ENCODE measurements around the gene MORN1. TPM values are rescaled to one million over a fixed set of nuclear protein-coding genes. Genes with fewer than 3 reads are reported as not detected.

The MORN1 gene
- total and polyA plus RNA-seq, 10 of the 15 experiments (the other 5 are each of a cell fraction or from before 2014, with no cell fraction given): 0.76 to 7.9 (median 5.5) TPM

DNA sequence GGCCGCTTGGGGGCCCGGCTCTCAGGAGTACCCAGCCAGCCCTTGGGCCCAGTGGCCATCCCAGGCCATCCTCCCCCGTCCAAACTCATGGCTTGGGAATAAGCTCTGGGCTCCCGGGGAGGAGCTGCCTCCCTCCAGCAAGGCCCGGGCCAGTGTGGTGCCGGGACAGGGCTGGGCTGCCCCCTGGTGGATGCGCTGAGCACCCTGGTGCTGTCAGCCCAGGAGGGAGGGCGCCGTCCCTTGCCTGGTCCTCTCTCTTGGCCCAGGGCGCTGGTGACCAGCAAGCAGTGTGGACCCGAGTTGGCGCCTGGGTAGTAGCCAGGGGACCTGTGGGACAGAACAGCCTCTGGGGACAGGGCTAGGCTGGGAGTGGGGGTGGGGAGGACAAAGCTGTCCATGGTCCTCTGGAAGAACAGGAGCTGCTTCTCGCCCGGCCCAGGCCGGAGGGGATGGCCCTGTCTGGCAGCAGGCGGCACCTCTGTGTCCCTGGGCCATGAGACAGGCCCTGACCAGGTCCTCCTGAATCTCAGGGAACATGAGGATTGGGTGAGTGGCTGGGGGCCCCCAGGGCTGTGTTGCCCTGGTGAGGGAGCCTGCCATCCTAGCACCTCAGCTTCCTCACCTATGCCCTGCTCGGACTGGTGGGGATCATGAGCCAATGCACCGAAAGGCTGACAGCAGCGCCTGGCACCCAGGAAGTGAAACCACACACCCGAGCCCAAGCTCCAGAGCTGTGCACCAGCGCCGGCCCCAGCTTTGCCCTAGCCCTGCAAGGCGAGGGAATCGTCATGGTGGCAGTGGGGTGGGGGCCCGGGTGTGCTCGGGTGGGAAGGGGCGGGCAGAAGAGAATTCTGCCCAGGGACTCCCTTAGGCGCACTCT, 9.4 kb downstream of the MORN1 start:
- no peak for TF ChIP-seq SUPT20H (IDR thresholded peaks at IDR 0.05; ENCODE audit: borderline replicate concordance, control insufficient read depth, low read depth, low read length)
- TF ChIP-seq SPI1 (IDR thresholded peaks at IDR 0.05; ENCODE audit: borderline replicate concordance, insufficient read depth, low read depth, low read length): no peak
- TF ChIP-seq TCF12 (IDR thresholded peaks at IDR 0.05; ENCODE audit: low read depth, low read length): 0 out of 2 replicates have a peak, but pooled peaks have one; percentile 16
- 0 out of 2 replicates have a peak, but pooled peaks have one; percentile 30 for TF ChIP-seq SMARCA5 (IDR thresholded peaks at IDR 0.05)
- no peak for TF ChIP-seq CREM (IDR thresholded peaks at IDR 0.05; ENCODE audit: low read depth)
- no peak for TF ChIP-seq EGR1 (IDR thresholded peaks at IDR 0.05; ENCODE audit: borderline replicate concordance in 1 of 2, low read depth in 2 of 2, low read length in 2 of 2)
- TF ChIP-seq RAD21 (IDR thresholded peaks at IDR 0.05; ENCODE audit: insufficient read depth, low read depth, low read length): peak; percentile 84
- peak; percentile 94 for TF ChIP-seq SMC3 (IDR thresholded peaks at IDR 0.05; ENCODE audit: borderline replicate concordance, low read length)
- TF ChIP-seq CBFB (IDR thresholded peaks at IDR 0.05; ENCODE audit: low read depth): no peak
- TF ChIP-seq BACH1 (IDR thresholded peaks at IDR 0.05; ENCODE audit: borderline replicate concordance): no peak
- TF ChIP-seq BHLHE40 (IDR thresholded peaks at IDR 0.05; ENCODE audit: borderline replicate concordance in 1 of 2, low read depth in 2 of 2, low read length in 1 of 2): peak in 1 of 2 experiments; percentile 37; a peak in 1 of 4 replicates
- TF ChIP-seq YY1 (IDR thresholded peaks at IDR 0.05; ENCODE audit: low read depth, low read length): peak; percentile 29; the same call in 1 of the 2 replicates
- TF ChIP-seq, protein P1, sequence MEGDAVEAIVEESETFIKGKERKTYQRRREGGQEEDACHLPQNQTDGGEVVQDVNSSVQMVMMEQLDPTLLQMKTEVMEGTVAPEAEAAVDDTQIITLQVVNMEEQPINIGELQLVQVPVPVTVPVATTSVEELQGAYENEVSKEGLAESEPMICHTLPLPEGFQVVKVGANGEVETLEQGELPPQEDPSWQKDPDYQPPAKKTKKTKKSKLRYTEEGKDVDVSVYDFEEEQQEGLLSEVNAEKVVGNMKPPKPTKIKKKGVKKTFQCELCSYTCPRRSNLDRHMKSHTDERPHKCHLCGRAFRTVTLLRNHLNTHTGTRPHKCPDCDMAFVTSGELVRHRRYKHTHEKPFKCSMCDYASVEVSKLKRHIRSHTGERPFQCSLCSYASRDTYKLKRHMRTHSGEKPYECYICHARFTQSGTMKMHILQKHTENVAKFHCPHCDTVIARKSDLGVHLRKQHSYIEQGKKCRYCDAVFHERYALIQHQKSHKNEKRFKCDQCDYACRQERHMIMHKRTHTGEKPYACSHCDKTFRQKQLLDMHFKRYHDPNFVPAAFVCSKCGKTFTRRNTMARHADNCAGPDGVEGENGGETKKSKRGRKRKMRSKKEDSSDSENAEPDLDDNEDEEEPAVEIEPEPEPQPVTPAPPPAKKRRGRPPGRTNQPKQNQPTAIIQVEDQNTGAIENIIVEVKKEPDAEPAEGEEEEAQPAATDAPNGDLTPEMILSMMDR (IDR thresholded peaks at IDR 0.05 in 2 of 3, conservative IDR thresholded peaks at IDR 0.05 in 1 of 3; ENCODE audit: control insufficient read depth in 2 of 3, extremely low read depth in 1 of 3, insufficient read depth in 1 of 3, low read depth in 3 of 3, low read length in 3 of 3): peak; percentile 87 to 95 (median 95)
- SMC1A ChIA-PET (ENCODE audit: uncharacterized antibody, unreplicated experiment): interaction anchor here (0.7 to 4.2 kb wide), 4 partner anchors 153 to 186 kb away, joined by 3 to 62 read pairs (median 3); partner anchors contain the start of gene FAAP20
- Histone ChIP-seq H4K20me1 (ENCODE audit: control insufficient read depth, insufficient read depth) (no peaks in the 10 kb centered on the region), H3K27me3 (replicated peaks in 1 of 2; ENCODE audit: control insufficient read depth in 2 of 2, insufficient read depth in 2 of 2, low read length in 1 of 2) (no peaks in the 10 kb centered on the region), H3K9ac (ENCODE audit: control insufficient read depth, insufficient read depth, low read length) (no peak overlapping the region), H2AFZ (ENCODE audit: control insufficient read depth, low read depth, low read length) (no peak overlapping the region), H3K4me2 (ENCODE audit: control insufficient read depth, insufficient read depth) (no peak overlapping the region), H3K36me3 (ENCODE audit: control insufficient read depth in 2 of 2, insufficient read depth in 2 of 2, low read length in 1 of 2) (no peaks in the 10 kb centered on the region; a peak in 1 of 4 replicates), H3K79me2 (ENCODE audit: control insufficient read depth, insufficient read depth, low read length) (no peaks in the 10 kb centered on the region; the same call in 1 of the 2 replicates), H3K4me3 (no peak overlapping the region), H3K9me3 (replicated peaks; ENCODE audit: control insufficient read depth, insufficient read depth, low read length) (no peaks in the 10 kb centered on the region), H3K4me1 (ENCODE audit: control insufficient read depth, insufficient read depth, low read length) (peaks cover 11% of the 10 kb centered on the region), H3K27ac (ENCODE audit: control insufficient read depth, insufficient read depth) (no peak overlapping the region)
- POLR2A ChIA-PET: interaction anchor here (1.0 to 1.8 kb wide), 2 partner anchors 10 to 187 kb away, joined by 3 to 12 read pairs; partner anchors contain the start of genes FAAP20, MORN1 and RER1
- BruUV-seq (replicated peaks): no TSS peak
- CTCF ChIA-PET: interaction anchor here (0.5 to 4.4 kb wide), 19 partner anchors 9 to 1525 kb away, joined by 3 to 98 read pairs (median 4); partner anchors contain the start of genes FAAP20, MORN1 and RER1
- in situ Hi-C loops (cut with MboI): no loop called here
- 11% methylated on average over 25 of the region's 28 CpGs for WGBS (ENCODE audit: insufficient coverage, insufficient replicate concordance, low lambda C conversion rate, missing lambda C conversion rate)
- DNase-seq (ENCODE audit: low read depth, low spot score): no peak
- RAD21 ChIA-PET (ENCODE audit: unreplicated experiment): interaction anchor here (0.5 to 4.2 kb wide), 8 partner anchors 9 to 566 kb away, joined by 3 to 78 read pairs (median 3); partner anchors contain the start of genes FAAP20, MORN1, PANK4 and RER1
- intact Hi-C loops (cut with micrococcal nuclease; ENCODE audit: unreplicated experiment): loop anchor here (1.0 kb wide), 1 partner anchor 187 kb away; no protein-coding TSS in a partner anchor
- FAIRE-seq: peak; percentile 68
- peak; percentile 98 for ATAC-seq

Data from GM12878 (cell line).